Thoracic aorta (tissue), 2 donors: ENCODE measurements around the gene FAM78B. TPM values are rescaled to one million over a fixed set of nuclear protein-coding genes. Genes with fewer than 3 reads are reported as not detected.

ENCODE experiments used
- ATAC-seq: fragments of 150-250 bp; one replicate; pipeline ENCODE4 v1.8.0; 2017; ENCODE audit warnings: low read depth; ENCODE audit not compliant: insufficient number of reproducible peaks, low FRiP score
- DNase-seq: peaks from one replicate; pipeline ENCODE4 v3.0.0-alpha.2; 2020; ENCODE audit warnings: low spot score
- H3K27ac ChIP-seq, 2 donors: fragments of 200-600 bp; sonication (generic); 1 replicate in 1 of 2; 2 replicates in 1 of 2; pipeline ENCODE4 v1.5.1; 2016; ENCODE audit warnings: mild to moderate bottlenecking in 2 of 2, moderate library complexity in 2 of 2
- H3K27me3 ChIP-seq: fragments of 200-600 bp; sonication (generic); replicated peaks from 2 replicates; pipeline ENCODE4 v1.6.0; 2016; ENCODE audit warnings: mild to moderate bottlenecking; ENCODE audit not compliant: insufficient read depth
- H3K36me3 ChIP-seq: fragments of 200-600 bp; sonication (generic); one replicate; pipeline ENCODE4 v1.5.1; 2016
- H3K4me1 ChIP-seq, 2 donors: fragments of 200-600 bp; sonication (generic); 1 replicate in 1 of 2; 2 replicates in 1 of 2; pipeline versions ENCODE4 v1.5.1 to v1.6.0; 2016; ENCODE audit warnings: low read depth in 2 of 2, mild to moderate bottlenecking in 1 of 2; ENCODE audit not compliant: control insufficient read depth in 1 of 2
- H3K4me3 ChIP-seq: fragments of 200-600 bp; sonication (generic); 2 replicates; pipeline ENCODE4 v1.5.1; 2016; ENCODE audit warnings: mild to moderate bottlenecking
- H3K9me3 ChIP-seq: fragments of 200-600 bp; sonication (generic); 2 replicates; pipeline ENCODE4 v1.5.1; 2016
- CTCF ChIP-seq: fragments of 200-600 bp; sonication (generic); IDR thresholded peaks from one replicate; pipeline ENCODE4 v1.5.1; 2019; ENCODE audit warnings: antibody characterized with exemption
- total RNA-seq, 2 donors: library from RNA; depleted of rRNA; stranded (reverse); fragments of >200 nt; gene quantifications; one replicate each; pipeline versions ENCODE4 v1.1.0 to v1.2.3, GENCODE V29; 2016

The FAM78B gene
- total RNA-seq, 2 donors from 2014 or later: 0.56 to 0.81 TPM

- Histone ChIP-seq H3K27me3 (no peaks in the 10 kb centered on the region), H3K4me3 (no peak overlapping the region), H3K9me3 (no peaks in the 10 kb centered on the region), H3K36me3 (no peaks in the 10 kb centered on the region), H3K4me1 (peaks cover 13 to 17% of the 10 kb centered on the region in 2 donors), H3K27ac (no peak overlapping the region)
- ATAC-seq: no peak
- no peak for TF ChIP-seq CTCF
- DNase-seq: no peak
Measured at GRCh38 chr1:166062421-166063070, 104.3 kb downstream of the FAM78B start.

- no peaks in the 10 kb centered on the region for H3K36me3 ChIP-seq
- no peak overlapping the region for H3K4me3 ChIP-seq
- ATAC-seq (no peak), DNase-seq (no peak)
- H3K4me1 ChIP-seq: no peaks in the 10 kb centered on the region
- H3K9me3 ChIP-seq: no peaks in the 10 kb centered on the region
- H3K27ac ChIP-seq: no peak overlapping the region
- no peak for TF ChIP-seq CTCF
- H3K27me3 ChIP-seq: no peaks in the 10 kb centered on the region
Measured at GRCh38 chr1:166057650-166058049, 109.2 kb downstream of the FAM78B start.

GRCh38 chr1:166053395-166053794 is 113.4 kb downstream of the FAM78B start:
- ATAC-seq: no peak
- H3K4me1 ChIP-seq: no peaks in the 10 kb centered on the region
- no peak overlapping the region for H3K27ac ChIP-seq
- no peaks in the 10 kb centered on the region for H3K36me3 ChIP-seq
- H3K4me3 ChIP-seq: no peak overlapping the region
- H3K9me3 ChIP-seq: no peaks in the 10 kb centered on the region
- no peak for DNase-seq
- H3K27me3 ChIP-seq: no peaks in the 10 kb centered on the region
- TF ChIP-seq CTCF: no peak

GRCh38 chr1:166040202-166040997 is 126.4 kb downstream of the FAM78B start:
- TF ChIP-seq CTCF: no peak
- DNase-seq (no peak), ATAC-seq (no peak)
- Histone ChIP-seq H3K9me3 (no peaks in the 10 kb centered on the region), H3K27ac (no peak overlapping the region), H3K27me3 (no peaks in the 10 kb centered on the region), H3K4me3 (no peak overlapping the region), H3K36me3 (no peaks in the 10 kb centered on the region), H3K4me1 (no peaks in the 10 kb centered on the region)

GRCh38 chr1:166039436-166040201 is 127.2 kb downstream of the FAM78B start:
- DNase-seq (no peak), ATAC-seq (no peak)
- no peak overlapping the region for H3K27ac ChIP-seq
- no peaks in the 10 kb centered on the region for H3K4me1 ChIP-seq
- no peak overlapping the region for H3K4me3 ChIP-seq
- H3K9me3 ChIP-seq: no peaks in the 10 kb centered on the region
- H3K36me3 ChIP-seq: no peaks in the 10 kb centered on the region
- no peak for TF ChIP-seq CTCF
- no peaks in the 10 kb centered on the region for H3K27me3 ChIP-seq
